ENCODE data around the gene MYLK.

Gene MYLK

GRCh38 chr3:123687286-123687685 is 196.8 kb downstream of the MYLK start:
- DNase-seq (ENCODE audit: low read depth): no peak
- no peak overlapping the region for H3K4me3 ChIP-seq (ENCODE audit: low read depth, low read length)
- TF ChIP-seq CTCF (IDR thresholded peaks at IDR 0.05; ENCODE audit: control insufficient read depth, extremely low read depth, insufficient read depth): no peak

GRCh38 chr3:123686251-123686650 is 197.9 kb downstream of the MYLK start:
- TF ChIP-seq CTCF (IDR thresholded peaks at IDR 0.05; ENCODE audit: control insufficient read depth, extremely low read depth, insufficient read depth): no peak
- H3K4me3 ChIP-seq (ENCODE audit: low read depth, low read length): no peak overlapping the region
- no peak for DNase-seq (ENCODE audit: low read depth)

DNA sequence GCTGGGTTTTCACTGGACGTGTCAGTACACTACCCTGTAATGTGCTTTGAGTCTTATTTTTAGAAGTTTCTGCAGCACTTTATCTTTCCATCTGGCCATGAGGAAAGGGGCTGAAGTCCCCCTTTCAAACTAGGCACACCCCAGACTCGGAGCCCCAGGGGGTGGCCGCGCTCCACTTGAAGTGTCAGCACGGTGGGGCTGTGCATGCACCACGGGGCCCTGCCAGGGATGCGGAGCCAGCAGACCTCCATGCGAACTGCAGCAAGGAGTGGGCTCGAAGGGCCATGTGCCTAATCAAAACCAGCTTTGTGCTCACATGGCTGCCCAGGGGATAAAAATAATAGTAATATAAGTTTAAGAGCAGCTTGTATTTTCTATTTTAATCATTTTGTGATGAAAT is 198.4 kb downstream of the MYLK start:
- DNase-seq (ENCODE audit: low read depth): no peak
- no peak overlapping the region for H3K4me3 ChIP-seq (ENCODE audit: low read depth, low read length)
- TF ChIP-seq CTCF (IDR thresholded peaks at IDR 0.05; ENCODE audit: control insufficient read depth, extremely low read depth, insufficient read depth): no peak

- no peak for TF ChIP-seq CTCF (IDR thresholded peaks at IDR 0.05; ENCODE audit: control insufficient read depth, extremely low read depth, insufficient read depth)
- DNase-seq (ENCODE audit: low read depth): no peak
- H3K4me3 ChIP-seq (ENCODE audit: low read depth, low read length): no peak overlapping the region
These were observed 199.5 kb downstream of the MYLK start for GRCh38 chr3:123684636-123685035.

- DNase-seq (ENCODE audit: low read depth): no peak
- no peak for TF ChIP-seq CTCF (IDR thresholded peaks at IDR 0.05; ENCODE audit: control insufficient read depth, extremely low read depth, insufficient read depth)
These were observed 199.9 kb downstream of the MYLK start for GRCh38 chr3:123684209-123684608.

GRCh38 chr3:123683505-123684154 is 200.5 kb downstream of the MYLK start:
- no peak for DNase-seq (ENCODE audit: low read depth)
- no peak overlapping the region for H3K4me3 ChIP-seq (ENCODE audit: low read depth, low read length)
- no peak for TF ChIP-seq CTCF (IDR thresholded peaks at IDR 0.05; ENCODE audit: control insufficient read depth, extremely low read depth, insufficient read depth)

More at GRCh38 chr3:123684209-123684608, 199.9 kb downstream of the MYLK start:
- H3K4me3 ChIP-seq (ENCODE audit: low read depth, low read length): no peak overlapping the region
